HepG2 (cell line): ENCODE data around the gene CEP97. TPM values are rescaled to one million over a fixed set of nuclear protein-coding genes. Genes with fewer than 3 reads are reported as not detected.

ENCODE experiments used
- ARHGAP35 ChIP-seq: sonication (generic); formaldehyde crosslinking; IDR thresholded peaks from 2 replicates; pipeline ENCODE4 v1.9.0; 2022; ENCODE audit warnings: mild to moderate bottlenecking, inconsistent platforms, moderate library complexity, missing genetic modification reagents, borderline replicate concordance
- CHCHD3 ChIP-seq: sonication (generic); formaldehyde crosslinking; IDR thresholded peaks from 2 replicates; pipeline ENCODE4 v1.8.0; 2022; ENCODE audit warnings: mild to moderate bottlenecking, missing genetic modification reagents, moderate library complexity
- PAWR ChIP-seq: sonication (generic); formaldehyde crosslinking; IDR thresholded peaks from 2 replicates; pipeline ENCODE4 v1.4.0; 2020; ENCODE audit warnings: missing genetic modification reagents, mild to moderate bottlenecking, borderline replicate concordance
- PLRG1 ChIP-seq: fragments of 450-650 bp; conservative IDR thresholded peaks from 2 replicates; pipeline ENCODE4 v1.6.1; 2016
- ZNF326 ChIP-seq: sonication (generic); formaldehyde crosslinking; IDR thresholded peaks from 2 replicates; pipeline ENCODE4 v1.4.0; 2020; ENCODE audit warnings: missing genetic modification reagents, borderline replicate concordance
- ZNF766 ChIP-seq: sonication (generic); formaldehyde crosslinking; IDR thresholded peaks from 2 replicates; pipeline ENCODE4 v1.5.0; 2020; ENCODE audit warnings: missing genetic modification reagents, borderline replicate concordance
- polyA plus RNA-seq, 8 experiments: library from polyadenylated mRNA; depleted of rRNA in 3 of 8; stranded (reverse) in 7 of 8; unstranded in 1 of 8; fragments of >200 nt; fragmentation: Illumina TruSeq in 4 of 8; extraction: Trizol in 4 of 8; gene quantifications; 2 replicates each; pipeline versions ENCODE4 v1.2.1 to v1.2.3, GENCODE V29; 2011 to 2016; ENCODE audit warnings: low read depth in 4 of 8, missing spikeins in 1 of 8, mixed read lengths in 1 of 8; ENCODE audit not compliant: insufficient read depth in 1 of 8
- total RNA-seq, 5 experiments: library from RNA; depleted of rRNA; stranded (reverse); fragments of >200 nt; fragmentation: Illumina TruSeq; extraction: Trizol; gene quantifications; 2 replicates each; pipeline ENCODE4 v1.2.3, GENCODE V29; 2016; ENCODE audit warnings: low read depth in 1 of 5
- TF ChIP-seq, protein P1 (sequence below): sonication (generic); formaldehyde crosslinking; IDR thresholded peaks from 2 replicates; pipeline ENCODE4 v1.5.0; 2020; ENCODE audit warnings: mild to moderate bottlenecking, missing genetic modification reagents, borderline replicate concordance
- TF ChIP-seq, protein P2 (sequence below): sonication (generic); formaldehyde crosslinking; IDR thresholded peaks from 2 replicates; pipeline ENCODE4 v1.5.0; 2020; ENCODE audit warnings: mild to moderate bottlenecking, missing genetic modification reagents, borderline replicate concordance

CEP97 gene
- total and polyA plus RNA-seq, 2 of the 13 experiments (the other 11 are each of a cell fraction or from before 2014, with no cell fraction given) = 0.99 to 6.5 TPM

DNA sequence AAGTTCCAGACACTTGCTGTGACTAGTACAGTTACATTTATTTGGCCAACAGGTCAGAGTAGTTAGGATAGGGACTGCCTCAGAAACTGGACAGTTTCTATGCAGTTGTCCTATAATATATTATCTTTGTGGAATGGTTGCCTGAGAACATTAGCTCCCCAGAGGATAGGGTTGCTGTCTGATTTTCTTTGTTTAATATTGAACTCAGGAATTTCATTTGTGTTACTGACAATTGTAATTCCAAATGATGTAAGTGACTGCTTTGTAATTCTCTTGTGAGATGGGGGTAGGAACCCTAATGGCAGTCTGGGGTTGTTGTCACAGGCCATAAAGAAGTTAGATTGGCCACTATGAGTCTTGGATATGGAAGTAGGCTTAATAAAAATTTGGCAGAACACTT, 56.8 kb downstream of the CEP97 start (continued):
- TF ChIP-seq, protein P1, sequence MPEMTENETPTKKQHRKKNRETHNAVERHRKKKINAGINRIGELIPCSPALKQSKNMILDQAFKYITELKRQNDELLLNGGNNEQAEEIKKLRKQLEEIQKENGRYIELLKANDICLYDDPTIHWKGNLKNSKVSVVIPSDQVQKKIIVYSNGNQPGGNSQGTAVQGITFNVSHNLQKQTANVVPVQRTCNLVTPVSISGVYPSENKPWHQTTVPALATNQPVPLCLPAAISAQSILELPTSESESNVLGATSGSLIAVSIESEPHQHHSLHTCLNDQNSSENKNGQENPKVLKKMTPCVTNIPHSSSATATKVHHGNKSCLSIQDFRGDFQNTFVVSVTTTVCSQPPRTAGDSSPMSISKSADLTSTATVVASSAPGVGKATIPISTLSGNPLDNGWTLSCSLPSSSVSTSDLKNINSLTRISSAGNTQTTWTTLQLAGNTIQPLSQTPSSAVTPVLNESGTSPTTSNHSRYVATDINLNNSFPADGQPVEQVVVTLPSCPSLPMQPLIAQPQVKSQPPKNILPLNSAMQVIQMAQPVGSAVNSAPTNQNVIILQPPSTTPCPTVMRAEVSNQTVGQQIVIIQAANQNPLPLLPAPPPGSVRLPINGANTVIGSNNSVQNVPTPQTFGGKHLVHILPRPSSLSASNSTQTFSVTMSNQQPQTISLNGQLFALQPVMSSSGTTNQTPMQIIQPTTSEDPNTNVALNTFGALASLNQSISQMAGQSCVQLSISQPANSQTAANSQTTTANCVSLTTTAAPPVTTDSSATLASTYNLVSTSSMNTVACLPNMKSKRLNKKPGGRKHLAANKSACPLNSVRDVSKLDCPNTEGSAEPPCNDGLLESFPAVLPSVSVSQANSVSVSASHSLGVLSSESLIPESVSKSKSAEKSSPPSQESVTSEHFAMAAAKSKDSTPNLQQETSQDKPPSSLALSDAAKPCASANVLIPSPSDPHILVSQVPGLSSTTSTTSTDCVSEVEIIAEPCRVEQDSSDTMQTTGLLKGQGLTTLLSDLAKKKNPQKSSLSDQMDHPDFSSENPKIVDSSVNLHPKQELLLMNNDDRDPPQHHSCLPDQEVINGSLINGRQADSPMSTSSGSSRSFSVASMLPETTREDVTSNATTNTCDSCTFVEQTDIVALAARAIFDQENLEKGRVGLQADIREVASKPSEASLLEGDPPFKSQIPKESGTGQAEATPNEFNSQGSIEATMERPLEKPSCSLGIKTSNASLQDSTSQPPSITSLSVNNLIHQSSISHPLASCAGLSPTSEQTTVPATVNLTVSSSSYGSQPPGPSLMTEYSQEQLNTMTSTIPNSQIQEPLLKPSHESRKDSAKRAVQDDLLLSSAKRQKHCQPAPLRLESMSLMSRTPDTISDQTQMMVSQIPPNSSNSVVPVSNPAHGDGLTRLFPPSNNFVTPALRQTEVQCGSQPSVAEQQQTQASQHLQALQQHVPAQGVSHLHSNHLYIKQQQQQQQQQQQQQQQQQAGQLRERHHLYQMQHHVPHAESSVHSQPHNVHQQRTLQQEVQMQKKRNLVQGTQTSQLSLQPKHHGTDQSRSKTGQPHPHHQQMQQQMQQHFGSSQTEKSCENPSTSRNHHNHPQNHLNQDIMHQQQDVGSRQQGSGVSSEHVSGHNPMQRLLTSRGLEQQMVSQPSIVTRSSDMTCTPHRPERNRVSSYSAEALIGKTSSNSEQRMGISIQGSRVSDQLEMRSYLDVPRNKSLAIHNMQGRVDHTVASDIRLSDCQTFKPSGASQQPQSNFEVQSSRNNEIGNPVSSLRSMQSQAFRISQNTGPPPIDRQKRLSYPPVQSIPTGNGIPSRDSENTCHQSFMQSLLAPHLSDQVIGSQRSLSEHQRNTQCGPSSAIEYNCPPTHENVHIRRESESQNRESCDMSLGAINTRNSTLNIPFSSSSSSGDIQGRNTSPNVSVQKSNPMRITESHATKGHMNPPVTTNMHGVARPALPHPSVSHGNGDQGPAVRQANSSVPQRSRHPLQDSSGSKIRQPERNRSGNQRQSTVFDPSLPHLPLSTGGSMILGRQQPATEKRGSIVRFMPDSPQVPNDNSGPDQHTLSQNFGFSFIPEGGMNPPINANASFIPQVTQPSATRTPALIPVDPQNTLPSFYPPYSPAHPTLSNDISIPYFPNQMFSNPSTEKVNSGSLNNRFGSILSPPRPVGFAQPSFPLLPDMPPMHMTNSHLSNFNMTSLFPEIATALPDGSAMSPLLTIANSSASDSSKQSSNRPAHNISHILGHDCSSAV (CRISPR knock-in tag) = no peak
- TF ChIP-seq CHCHD3 (CRISPR knock-in tag) (no peak), ARHGAP35 (CRISPR knock-in tag) (no peak), PAWR (no peak), PLRG1 (no peak), ZNF766 (CRISPR knock-in tag) (no peak), ZNF326 (CRISPR knock-in tag) (no peak)
- TF ChIP-seq, protein P2, sequence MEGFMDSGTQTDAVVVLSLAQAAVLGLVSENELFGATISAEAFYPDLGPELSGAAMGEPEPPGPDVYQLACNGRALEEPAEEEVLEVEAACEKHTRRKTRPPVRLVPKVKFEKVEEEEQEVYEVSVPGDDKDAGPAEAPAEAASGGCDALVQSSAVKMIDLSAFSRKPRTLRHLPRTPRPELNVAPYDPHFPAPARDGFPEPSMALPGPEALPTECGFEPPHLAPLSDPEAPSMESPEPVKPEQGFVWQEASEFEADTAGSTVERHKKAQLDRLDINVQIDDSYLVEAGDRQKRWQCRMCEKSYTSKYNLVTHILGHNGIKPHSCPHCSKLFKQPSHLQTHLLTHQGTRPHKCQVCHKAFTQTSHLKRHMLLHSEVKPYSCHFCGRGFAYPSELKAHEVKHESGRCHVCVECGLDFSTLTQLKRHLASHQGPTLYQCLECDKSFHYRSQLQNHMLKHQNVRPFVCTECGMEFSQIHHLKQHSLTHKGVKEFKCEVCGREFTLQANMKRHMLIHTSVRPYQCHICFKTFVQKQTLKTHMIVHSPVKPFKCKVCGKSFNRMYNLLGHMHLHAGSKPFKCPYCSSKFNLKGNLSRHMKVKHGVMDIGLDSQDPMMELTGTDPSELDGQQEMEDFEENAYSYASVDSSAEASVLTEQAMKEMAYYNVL (CRISPR knock-in tag) = no peak
- TF ChIP-seq, all 625 proteins: peak for 0
